IMR-90 (cell line): ENCODE results near the gene KLHL25. TPM values are rescaled to one million over a fixed set of nuclear protein-coding genes. Genes with fewer than 3 reads are reported as not detected.

Experiments used
- ATAC-seq: fragments of 200-7000 bp; cut with Tn5 transposase; 2 replicates; pipeline ENCODE4 v1.9.1; 2020; ENCODE audit warnings: low read depth, mild to moderate bottlenecking, moderate library complexity
- BruUV-seq: library from RNA; stranded (reverse); fragments of 400-500 nt; replicated peaks from 2 replicates; lab custom pipeline; 2021; lab: Mats Ljungman, UMichigan
- CTCF ChIA-PET: fragments of 300-600 bp; formaldehyde crosslinking; extraction: SDS; loops from one replicate; lab custom pipeline; 2021; ENCODE audit warnings: antibody characterized with exemption; lab: Yijun Ruan, JAX
- POLR2A ChIA-PET: fragments of 300-600 bp; sonication (Branson Sonifier 250); formaldehyde crosslinking; loops from one replicate; lab custom pipeline; 2022; ENCODE audit warnings: antibody characterized with exemption; ENCODE audit not compliant: unreplicated experiment; lab: Charles Lee
- DNase-seq: peaks from one replicate; pipeline ENCODE4 v3.0.0; 2013
- H2AFZ ChIP-seq: replicated peaks from 2 replicates; pipeline ENCODE3; 2013; ENCODE audit warnings: low read length, mild to moderate bottlenecking; ENCODE audit not compliant: poor library complexity
- H2AK5ac ChIP-seq: 2 replicates; pipeline ENCODE4 v1.6.1; 2013; ENCODE audit warnings: low read depth, low read length, inconsistent platforms
- H2AK9ac ChIP-seq: replicated peaks from 2 replicates; pipeline ENCODE3; 2013; ENCODE audit warnings: mild to moderate bottlenecking, low read depth, low read length, moderate library complexity; ENCODE audit not compliant: poor library complexity
- H2BK120ac ChIP-seq: 2 replicates; pipeline ENCODE4 v1.6.1; 2013; ENCODE audit warnings: low read depth, low read length, inconsistent platforms
- H2BK15ac ChIP-seq: 3 replicates; pipeline ENCODE4 v1.6.1; 2013; ENCODE audit warnings: low read depth, low read length, inconsistent platforms
- H2BK20ac ChIP-seq: 2 replicates; pipeline ENCODE4 v1.6.1; 2013; ENCODE audit warnings: low read depth, mild to moderate bottlenecking, inconsistent platforms, low read length, moderate library complexity
- H2BK5ac ChIP-seq: 2 replicates; pipeline ENCODE4 v1.6.1; 2013; ENCODE audit warnings: mild to moderate bottlenecking, low read depth, low read length, inconsistent platforms; ENCODE audit not compliant: poor library complexity, severe bottlenecking
- H3K14ac ChIP-seq: replicated peaks from 2 replicates; pipeline ENCODE4 v1.6.1; 2013; ENCODE audit warnings: low read depth, low read length, inconsistent platforms
- H3K18ac ChIP-seq: 2 replicates; pipeline ENCODE4 v1.6.1; 2013; ENCODE audit warnings: low read depth, low read length, control low read depth
- H3K23ac ChIP-seq: 2 replicates; pipeline ENCODE4 v1.6.1; 2013; ENCODE audit warnings: low read depth, low read length, inconsistent platforms
- H3K27ac ChIP-seq: 2 replicates; pipeline ENCODE4 v1.5.1; 2013; ENCODE audit warnings: mild to moderate bottlenecking, control low read depth, low read length; ENCODE audit not compliant: insufficient read depth
- H3K27me3 ChIP-seq: 2 replicates; pipeline ENCODE4 v1.6.1; 2013; ENCODE audit warnings: low read length; ENCODE audit not compliant: control insufficient read depth, insufficient read depth
- H3K36me3 ChIP-seq: 2 replicates; pipeline ENCODE4 v1.6.1; 2013; ENCODE audit warnings: low read length, mixed read lengths; ENCODE audit not compliant: control insufficient read depth, insufficient read depth
- H3K4ac ChIP-seq: 2 replicates; pipeline ENCODE4 v1.6.1; 2013; ENCODE audit warnings: low read depth, low read length, inconsistent platforms
- H3K4me1 ChIP-seq: 2 replicates; pipeline ENCODE4 v1.6.1; 2013; ENCODE audit warnings: low read length, mixed read lengths; ENCODE audit not compliant: control insufficient read depth, insufficient read depth
- H3K4me2 ChIP-seq: 2 replicates; pipeline ENCODE4 v1.6.1; 2013; ENCODE audit warnings: low read depth, mild to moderate bottlenecking, control low read depth, low read length, moderate library complexity
- H3K4me3 ChIP-seq: 2 replicates; pipeline ENCODE4 v1.5.1; 2013; ENCODE audit warnings: low read depth, mild to moderate bottlenecking, control low read depth, low read length, moderate library complexity; ENCODE audit not compliant: insufficient read depth
- H3K56ac ChIP-seq: 2 replicates; pipeline ENCODE4 v1.6.1; 2013; ENCODE audit warnings: low read length, inconsistent platforms; ENCODE audit not compliant: insufficient read depth; ENCODE audit errors: extremely low read depth
- H3K79me1 ChIP-seq, 2 experiments: 2 replicates each; pipeline ENCODE4 v1.6.1; 2013; ENCODE audit warnings: low read length in 2 of 2, inconsistent platforms in 1 of 2, low read depth in 1 of 2
- H3K9ac ChIP-seq: 2 replicates; pipeline ENCODE4 v1.6.1; 2013; ENCODE audit warnings: low read depth, low read length, control low read depth
- H3K9me1 ChIP-seq: 2 replicates; pipeline ENCODE4 v1.6.1; 2013; ENCODE audit warnings: low read length, inconsistent platforms; ENCODE audit not compliant: insufficient read depth
- H3K9me3 ChIP-seq: 2 replicates; pipeline ENCODE4 v1.6.1; 2013; ENCODE audit warnings: low read length; ENCODE audit not compliant: control insufficient read depth, insufficient read depth
- H4K20me1 ChIP-seq: 2 replicates; pipeline ENCODE4 v1.6.1; 2013; ENCODE audit warnings: low read length, inconsistent platforms; ENCODE audit not compliant: insufficient read depth
- H4K5ac ChIP-seq: 2 replicates; pipeline ENCODE4 v1.6.1; 2013; ENCODE audit warnings: mild to moderate bottlenecking, low read depth, low read length, control low read depth
- H4K8ac ChIP-seq, 2 experiments: 2 replicates each; pipeline ENCODE4 v1.6.1; 2013; ENCODE audit warnings: low read depth in 2 of 2, low read length in 2 of 2, control low read depth in 1 of 2, inconsistent platforms in 1 of 2
- H4K91ac ChIP-seq: 2 replicates; pipeline ENCODE4 v1.6.1; 2013; ENCODE audit warnings: low read depth, low read length, inconsistent platforms; ENCODE audit not compliant: insufficient read depth
- BHLHE40 ChIP-seq: fragments of 150-350 bp; IDR thresholded peaks from 2 replicates; pipeline ENCODE4 v1.6.1; 2016; ENCODE audit warnings: mild to moderate bottlenecking, low read depth, low read length
- CEBPB ChIP-seq: IDR thresholded peaks from 2 replicates; pipeline ENCODE4 v1.6.1; 2012; ENCODE audit warnings: low read depth, low read length, improper control_type of control experiment
- CHD1 ChIP-seq: IDR thresholded peaks from 2 replicates; pipeline ENCODE4 v1.6.1; 2012; ENCODE audit warnings: low read depth, low read length, improper control_type of control experiment
- FOS ChIP-seq: fragments of 150-350 bp; IDR thresholded peaks from 2 replicates; pipeline ENCODE4 v1.6.1; 2016; ENCODE audit warnings: low read depth, low read length
- MAFK ChIP-seq: IDR thresholded peaks from 2 replicates; pipeline ENCODE4 v1.6.1; 2012; ENCODE audit warnings: low read depth, low read length, improper control_type of control experiment
- MAZ ChIP-seq: IDR thresholded peaks from 2 replicates; pipeline ENCODE4 v1.6.1; 2012; ENCODE audit warnings: low read depth, mild to moderate bottlenecking, low read length, improper control_type of control experiment, moderate library complexity, borderline replicate concordance
- POLR2A ChIP-seq: IDR thresholded peaks from 2 replicates; pipeline ENCODE4 v1.6.1; 2012; ENCODE audit warnings: mild to moderate bottlenecking, low read depth, low read length
- RCOR1 ChIP-seq: IDR thresholded peaks from 2 replicates; pipeline ENCODE4 v1.6.1; 2012; ENCODE audit warnings: mild to moderate bottlenecking, low read length, improper control_type of control experiment; ENCODE audit not compliant: insufficient replicate concordance
- RFX5 ChIP-seq: IDR thresholded peaks from 2 replicates; pipeline ENCODE4 v1.8.0; 2012; ENCODE audit warnings: low read depth, mild to moderate bottlenecking, low read length, moderate library complexity
- WGBS, 2 experiments: methylation state at CpG; one replicate each; pipeline versions ENCODE4 v1.1.5 to v1.1.7; 2013; ENCODE audit warnings: missing lambda C conversion rate in 2 of 2; ENCODE audit not compliant: insufficient read length in 1 of 2; ENCODE audit errors: extremely low coverage in 2 of 2; 5-methylcytosine and 5-hydroxymethylcytosine counted together
- dilution Hi-C: fragments of 300-500 bp; cut with HindIII; formaldehyde crosslinking; loops from one replicate; pipeline ENCODE4 v1.14.3; 2018; ENCODE audit warnings: low sequenced_read_pairs; ENCODE audit not compliant: unreplicated experiment
- in situ Hi-C: fragments of 300-500 bp; cut with MboI; formaldehyde crosslinking; loops from 3 replicates; pipeline ENCODE4 v1.14.3; 2019; ENCODE audit warnings: low sequenced_read_pairs, inconsistent platforms, mixed read lengths
- intact Hi-C: fragments of 100-400 bp; cut with micrococcal nuclease; formaldehyde crosslinking; loops from 2 replicates; pipeline ENCODE4 v1.10.0; 2022
- polyA plus RNA-seq, 3 experiments: library from polyadenylated mRNA; depleted of rRNA; stranded (reverse); fragments of >200 nt; gene quantifications; 2 replicates each; pipeline ENCODE4 v1.2.3, GENCODE V29; 2012; ENCODE audit warnings: low replicate concordance in 1 of 3
- total RNA-seq: library from RNA; depleted of rRNA; stranded (reverse); fragments of >200 nt; gene quantifications from 2 replicates; pipeline ENCODE4 v1.2.3, GENCODE V29; 2012

Gene KLHL25
- total and polyA plus RNA-seq, 2 of the 4 experiments (the other 2 are of a cell fraction) = 2.7 to 5.6 TPM

DNA sequence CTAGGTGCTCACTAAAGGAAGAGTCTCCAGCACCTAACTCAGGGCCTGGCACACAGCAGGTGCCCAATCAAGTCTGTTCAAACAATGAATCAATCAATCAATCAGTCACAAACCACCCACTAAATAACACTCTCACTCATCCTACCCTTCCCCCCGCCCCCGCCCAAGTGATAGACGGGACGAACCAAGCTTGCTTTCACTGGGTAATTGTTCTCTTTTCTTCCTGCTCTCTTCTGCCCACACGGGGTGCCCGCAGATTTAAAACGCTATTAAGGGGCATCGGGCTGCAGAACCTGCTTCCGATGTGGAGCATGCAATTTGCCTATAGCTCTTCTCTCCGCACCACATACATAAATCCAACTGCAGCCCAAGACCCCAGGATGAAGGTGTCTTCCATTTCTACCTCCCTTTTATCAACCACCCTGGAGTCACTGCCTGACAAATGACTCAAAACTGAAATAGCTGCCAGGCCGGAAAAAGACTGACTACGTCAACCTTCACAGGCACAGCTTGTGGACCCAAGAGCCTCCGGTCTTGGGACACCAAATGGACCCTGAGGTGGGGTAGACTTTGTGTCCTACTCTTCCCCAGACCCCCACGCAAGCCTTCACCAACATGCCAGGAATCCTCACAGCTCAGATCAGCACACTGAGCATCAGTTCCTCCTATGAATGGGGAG is 1.7 kb downstream of the KLHL25 start:
- H3K4me1 ChIP-seq = peaks cover 11% of the 10 kb centered on the region
- H3K27ac ChIP-seq = no peak overlapping the region
- POLR2A ChIA-PET = no interaction called here
- DNase-seq (no peak), ATAC-seq (no peak)
- CTCF ChIA-PET = no interaction called here
- peak overlapping the region; percentile 52 for H3K9ac ChIP-seq
- no CpG with 5 or more reads among the region's 14 CpGs for WGBS, 2 experiments
- no peak overlapping the region for H2BK15ac ChIP-seq
- H3K36me3 ChIP-seq = no peaks in the 10 kb centered on the region
- no peak overlapping the region for H4K91ac ChIP-seq
- H3K4ac ChIP-seq = peak overlapping the region; percentile 20; the same call in 1 of the 2 replicates
- BruUV-seq = no TSS peak
- no peak overlapping the region for H3K14ac ChIP-seq
- H4K5ac ChIP-seq = no peak overlapping the region
- no peak for TF ChIP-seq RFX5
- TF ChIP-seq BHLHE40 = no peak
- no peak for TF ChIP-seq FOS
- TF ChIP-seq POLR2A = no peak
- TF ChIP-seq MAFK = no peak
- TF ChIP-seq MAZ = no peak
- no peak for TF ChIP-seq CEBPB
- no peak for TF ChIP-seq RCOR1
- no peak for TF ChIP-seq CHD1
- H2BK20ac ChIP-seq = no peak overlapping the region
- peak overlapping the region; percentile 61; the same call in 1 of the 2 replicates for H3K4me3 ChIP-seq
- dilution Hi-C loops = no loop called here
- peaks cover 19% of the 10 kb centered on the region for H3K9me1 ChIP-seq
- intact Hi-C loops = loop anchor here (5.0 to 10.0 kb wide), 2 partner anchors 51 to 178 kb away; no protein-coding TSS in a partner anchor
- no peak overlapping the region for H4K8ac ChIP-seq
- H3K23ac ChIP-seq = peak overlapping the region; percentile 66
- no peak overlapping the region for H2BK5ac ChIP-seq
- in situ Hi-C loops = no loop called here
- no peak overlapping the region for H3K18ac ChIP-seq
- peaks cover 30 to 45% of the 10 kb centered on the region in 2 experiments; a peak in 3 of 4 replicates for H3K79me1 ChIP-seq
- H3K4me2 ChIP-seq = peak overlapping the region; percentile 84
- H3K56ac ChIP-seq = no peak overlapping the region
- no peaks in the 10 kb centered on the region for H3K9me3 ChIP-seq
- peak overlapping the region; percentile 47 for H2AFZ ChIP-seq
- no peaks in the 10 kb centered on the region for H3K27me3 ChIP-seq
- H4K20me1 ChIP-seq = peaks cover 18% of the 10 kb centered on the region; the same call in 1 of the 2 replicates
- no peak overlapping the region for H2AK5ac ChIP-seq
- H2AK9ac ChIP-seq = peak overlapping the region; percentile 60
- H2BK120ac ChIP-seq = no peak overlapping the region
